Measurements from ENCODE around the gene SLC35D2.

Gene SLC35D2

GRCh38 chr9:96304230-96304629, 79.3 kb downstream of the SLC35D2 start:
- DNase-seq = no peak

- DNase-seq = no peak
Observed at GRCh38 chr9:96302021-96302420, 81.5 kb downstream of the SLC35D2 start, which contains the start of gene HSD17B3. HSD17B3 (minus strand) TSS chr9:96302176; CDS start chr9:96302104, 72 bp downstream.

- DNase-seq = no peak
Observed at GRCh38 chr9:96299823-96300222, 83.7 kb downstream of the SLC35D2 start.

GRCh38 chr9:96294159-96294545, 89.4 kb downstream of the SLC35D2 start:
- no peak for DNase-seq

- DNase-seq = no peak
Observed at GRCh38 chr9:96293498-96294158, 89.9 kb downstream of the SLC35D2 start.

- DNase-seq = no peak
Observed at GRCh38 chr9:96289392-96289791, 94.1 kb downstream of the SLC35D2 start.

GRCh38 chr9:96281641-96282040, 101.9 kb downstream of the SLC35D2 start:
- DNase-seq = no peak

GRCh38 chr9:96279932-96280331, 103.6 kb downstream of the SLC35D2 start:
- no peak for DNase-seq

GRCh38 chr9:96274939-96275338, 108.6 kb downstream of the SLC35D2 start:
- DNase-seq = no peak
